ENCODE results near the gene TMEM88. TPM values are rescaled to one million over a fixed set of nuclear protein-coding genes. Genes with fewer than 3 reads are reported as not detected.

The TMEM88 gene
- total RNA-seq, 2 experiments from 2014 or later = 0.41 to 4.0 TPM

DNA sequence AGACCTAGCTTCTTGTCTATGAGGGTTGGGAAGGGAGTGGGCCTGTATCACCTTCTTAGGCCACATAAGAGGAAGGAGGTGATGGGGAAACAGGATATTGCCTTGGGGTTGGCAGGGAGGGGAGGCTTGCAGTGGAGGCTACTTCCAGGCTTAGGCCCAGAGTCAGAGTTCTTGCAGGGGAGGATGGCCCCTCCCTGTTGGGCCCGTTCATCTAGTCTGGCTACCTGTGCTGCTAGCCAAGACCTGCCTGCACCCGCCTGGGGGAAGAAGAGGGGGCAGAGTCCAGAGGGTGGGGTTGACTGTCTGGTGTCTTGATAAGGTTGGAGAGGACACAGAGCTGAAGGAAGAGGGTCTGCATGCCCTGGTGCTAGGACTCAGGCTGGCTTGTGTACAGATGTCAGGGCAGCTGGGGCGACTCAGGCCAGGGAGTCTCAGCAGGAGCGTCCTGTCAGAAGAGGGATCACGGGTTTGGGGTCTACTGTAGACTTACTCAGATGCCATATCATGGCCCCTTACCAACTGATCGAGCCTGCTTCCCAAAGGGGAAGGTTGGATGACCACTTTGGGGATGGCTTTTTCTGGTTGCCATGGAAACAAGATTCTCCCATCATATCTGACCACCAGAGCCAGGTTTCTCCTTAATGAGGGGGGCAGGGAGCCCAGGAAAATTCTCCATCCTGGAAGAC, 15.5 kb upstream of the TMEM88 start:
- Histone ChIP-seq H4K20me1 (ENCODE audit: insufficient read depth, low read length) (peaks cover 13% of the 10 kb centered on the region; the same call in 1 of the 2 replicates), H3K9me2 (ENCODE audit: insufficient read depth, low read length) (no peaks in the 10 kb centered on the region), H3K27ac (ENCODE audit: low read depth, low read length, poor library complexity, severe bottlenecking) (peak overlapping the region; percentile 92), H3K9me3 (ENCODE audit: low read length) (no peaks in the 10 kb centered on the region), H3K36me3 (ENCODE audit: insufficient read depth, low read length) (peaks cover 12% of the 10 kb centered on the region; the same call in 1 of the 2 replicates), H2AFZ (ENCODE audit: low read length) (no peak overlapping the region), H3K4me2 (ENCODE audit: low read length) (peak overlapping the region; percentile 95), H3K4me1 (ENCODE audit: insufficient read depth, low read length, poor library complexity, severe bottlenecking) (peaks cover 40% of the 10 kb centered on the region), H3K4me3 (ENCODE audit: low read depth, low read length, poor library complexity, severe bottlenecking) (peak overlapping the region; percentile 79), H3K79me2 (ENCODE audit: insufficient read depth, low read depth, low read length) (peaks cover 44% of the 10 kb centered on the region; the same call in 1 of the 2 replicates)
- ChIA-PET POLR2A (interaction anchor here (3.0 kb wide), 1 partner anchor 17 kb away, joined by 10 read pairs; the partner anchor contains the start of gene NAA38), CTCF (ENCODE audit: unreplicated experiment) (no interaction called here)
- intact Hi-C loops (cut with micrococcal nuclease; ENCODE audit: unreplicated experiment) = loop anchor here (5.0 to 10.0 kb wide), 5 partner anchors 152 to 587 kb away; partner anchors contain the start of genes CTDNEP1, ELP5, HES7 and PER1
- BruUV-seq (replicated peaks) = no TSS peak
- no peak for TF ChIP-seq CTCF (conservative IDR thresholded peaks at IDR 0.05; ENCODE audit: low read length)
- no peak for TF ChIP-seq EZH2phosphoT487 (IDR thresholded peaks at IDR 0.05; ENCODE audit: borderline replicate concordance, low read depth, low read length)
- DNase-seq (ENCODE audit: low spot score) = peak; percentile 57

GRCh38 chr17:7839876-7840261, 15.0 kb upstream of the TMEM88 start:
- intact Hi-C loops (cut with micrococcal nuclease; ENCODE audit: unreplicated experiment) = loop anchor here (5.0 to 10.0 kb wide), 6 partner anchors 153 to 588 kb away; partner anchors contain the start of genes CTDNEP1, ELP5, HES7 and PER1
- Histone ChIP-seq H3K4me1 (ENCODE audit: insufficient read depth, low read length, poor library complexity, severe bottlenecking) (peaks cover 40% of the 10 kb centered on the region), H3K9me3 (ENCODE audit: low read length) (no peaks in the 10 kb centered on the region), H4K20me1 (ENCODE audit: insufficient read depth, low read length) (peaks cover 13% of the 10 kb centered on the region; the same call in 1 of the 2 replicates), H3K9me2 (ENCODE audit: insufficient read depth, low read length) (no peaks in the 10 kb centered on the region), H3K27ac (ENCODE audit: low read depth, low read length, poor library complexity, severe bottlenecking) (peak overlapping the region; percentile 92), H3K4me2 (ENCODE audit: low read length) (peak overlapping the region; percentile 95), H3K4me3 (ENCODE audit: low read depth, low read length, poor library complexity, severe bottlenecking) (peak overlapping the region; percentile 79), H3K36me3 (ENCODE audit: insufficient read depth, low read length) (peaks cover 12% of the 10 kb centered on the region; the same call in 1 of the 2 replicates), H2AFZ (ENCODE audit: low read length) (no peak overlapping the region), H3K79me2 (ENCODE audit: insufficient read depth, low read depth, low read length) (peaks cover 47% of the 10 kb centered on the region; the same call in 1 of the 2 replicates)
- ChIA-PET POLR2A (no interaction called here), CTCF (ENCODE audit: unreplicated experiment) (no interaction called here)
- DNase-seq (ENCODE audit: low spot score) = peak; percentile 91
- BruUV-seq (replicated peaks) = no TSS peak
- TF ChIP-seq EZH2phosphoT487 (IDR thresholded peaks at IDR 0.05; ENCODE audit: borderline replicate concordance, low read depth, low read length) (no peak), CTCF (conservative IDR thresholded peaks at IDR 0.05; ENCODE audit: low read length) (no peak)

- BruUV-seq (replicated peaks) = no TSS peak
- H3K4me3 ChIP-seq (ENCODE audit: low read depth, low read length, poor library complexity, severe bottlenecking) = peak overlapping the region; percentile 79
- no peak overlapping the region for H2AFZ ChIP-seq (ENCODE audit: low read length)
- H3K79me2 ChIP-seq (ENCODE audit: insufficient read depth, low read depth, low read length) = peaks cover 52% of the 10 kb centered on the region; the same call in 1 of the 2 replicates
- no peaks in the 10 kb centered on the region for H3K9me3 ChIP-seq (ENCODE audit: low read length)
- H3K36me3 ChIP-seq (ENCODE audit: insufficient read depth, low read length) = peaks cover 16% of the 10 kb centered on the region; the same call in 1 of the 2 replicates
- H3K27ac ChIP-seq (ENCODE audit: low read depth, low read length, poor library complexity, severe bottlenecking) = peak overlapping the region; percentile 92
- TF ChIP-seq CTCF (conservative IDR thresholded peaks at IDR 0.05; ENCODE audit: low read length) (0 out of 2 replicates have a peak, but pooled peaks have one; percentile 19), EZH2phosphoT487 (IDR thresholded peaks at IDR 0.05; ENCODE audit: borderline replicate concordance, low read depth, low read length) (no peak)
- intact Hi-C loops (cut with micrococcal nuclease; ENCODE audit: unreplicated experiment) = loop anchor here (5.0 kb wide), 1 partner anchor 358 kb away; the partner anchor contains the start of genes POLR2A and SLC35G6
- CTCF ChIA-PET (ENCODE audit: unreplicated experiment) = no interaction called here
- DNase-seq (ENCODE audit: low spot score) = no peak
- H3K9me2 ChIP-seq (ENCODE audit: insufficient read depth, low read length) = no peaks in the 10 kb centered on the region
- POLR2A ChIA-PET = no interaction called here
- peaks cover 46% of the 10 kb centered on the region for H3K4me1 ChIP-seq (ENCODE audit: insufficient read depth, low read length, poor library complexity, severe bottlenecking)
- H3K4me2 ChIP-seq (ENCODE audit: low read length) = peak overlapping the region; percentile 95
- peaks cover 18% of the 10 kb centered on the region; the same call in 1 of the 2 replicates for H4K20me1 ChIP-seq (ENCODE audit: insufficient read depth, low read length)
Observed at GRCh38 chr17:7840441-7840840, 14.4 kb upstream of the TMEM88 start.
